ENCODE data around the gene FGF12. TPM values are rescaled to one million over a fixed set of nuclear protein-coding genes. Genes with fewer than 3 reads are reported as not detected.
A peak's percentile ranks its signal among the peaks of the same experiment; 100 is the strongest.

Gene FGF12
- polyA plus RNA-seq, 2 of the 4 experiments (the other 2 are of a cell fraction) = 0.63 to 1.1 TPM

- peak; percentile 52 to 62; a peak in 3 of 6 replicates for ATAC-seq
- TF ChIP-seq BCL3 (IDR thresholded peaks at IDR 0.05) (no peak), HES2 (IDR thresholded peaks at IDR 0.05) (no peak), FOSB (CRISPR knock-in tag; IDR thresholded peaks at IDR 0.05) (no peak)
- H3K4me1 ChIP-seq = peaks cover 12% of the 10 kb centered on the region
- H3K27ac ChIP-seq = no peak overlapping the region
- no peaks in the 10 kb centered on the region for H3K9me3 ChIP-seq
- H3K4me3 ChIP-seq = no peak overlapping the region
- ChIA-PET CTCF (interaction anchor here (0.6 to 3.7 kb wide), 6 partner anchors 8 to 1006 kb away, joined by 3 to 16 read pairs (median 3); no protein-coding TSS in a partner anchor), POLR2A (no interaction called here)
- no peak for FAIRE-seq
- DNase-seq (ENCODE audit: low read depth in 1 of 2, low spot score in 1 of 2) = no peak
- 46% methylated on average over 2 of the region's 2 CpGs for WGBS (ENCODE audit: missing lambda C conversion rate)
- 0 out of 3 replicates have a peak overlapping the region, but pooled peaks have one; percentile 26 for H3K4me2 ChIP-seq
Observed at GRCh38 chr3:192422321-192422996, 304.9 kb downstream of the FGF12 start.

GRCh38 chr3:192419312-192419711, 308.0 kb downstream of the FGF12 start:
- peaks cover 12% of the 10 kb centered on the region for H3K4me1 ChIP-seq
- no peak for TF ChIP-seq CHD4 (IDR thresholded peaks at IDR 0.05; ENCODE audit: borderline replicate concordance)
- TF ChIP-seq JUN (IDR thresholded peaks at IDR 0.05) = no peak
- TF ChIP-seq MYC (IDR thresholded peaks at IDR 0.05; ENCODE audit: borderline replicate concordance, low read length) = no peak
- TF ChIP-seq NPAS2 (CRISPR knock-in tag; IDR thresholded peaks at IDR 0.05; ENCODE audit: borderline replicate concordance) = no peak
- TF ChIP-seq NR3C1 (IDR thresholded peaks at IDR 0.05) = no peak
- TF ChIP-seq RAD21 (conservative IDR thresholded peaks at IDR 0.05 in 1 of 2, IDR thresholded peaks at IDR 0.05 in 1 of 2) = no peak
- TF ChIP-seq FOSB (CRISPR knock-in tag; IDR thresholded peaks at IDR 0.05) = no peak
- TF ChIP-seq POLR2AphosphoS2 (conservative IDR thresholded peaks at IDR 0.05; ENCODE audit: low read length) = no peak
- no peak for TF ChIP-seq HDAC2 (IDR thresholded peaks at IDR 0.05)
- CTCF ChIA-PET = no interaction called here
- no peak overlapping the region for H3K4me2 ChIP-seq
- H3K27ac ChIP-seq = no peak overlapping the region
- ATAC-seq (no peak), FAIRE-seq (no peak), DNase-seq (ENCODE audit: low read depth in 1 of 2, low spot score in 1 of 2) (no peak)
- no peaks in the 10 kb centered on the region for H3K9me3 ChIP-seq
- 84% methylated on average over 1 of the region's 1 CpG for WGBS (ENCODE audit: missing lambda C conversion rate)
- POLR2A ChIA-PET = no interaction called here
- no peak overlapping the region for H3K4me3 ChIP-seq

- Histone ChIP-seq H3K9me3 (no peaks in the 10 kb centered on the region), H3K4me1 (peaks cover 17% of the 10 kb centered on the region), H3K4me2 (no peak overlapping the region), H3K27ac (no peak overlapping the region), H3K4me3 (no peak overlapping the region)
- ATAC-seq (no peak), FAIRE-seq (no peak), DNase-seq (ENCODE audit: low read depth in 1 of 2, low spot score in 1 of 2) (no peak)
- ChIA-PET CTCF (no interaction called here), POLR2A (no interaction called here)
- TF ChIP-seq TFCP2L1 (CRISPR knock-in tag; IDR thresholded peaks at IDR 0.05) = no peak
- no peak for TF ChIP-seq POLR2A (IDR thresholded peaks at IDR 0.05; ENCODE audit: low read length)
Observed at GRCh38 chr3:192417559-192418055, 309.7 kb downstream of the FGF12 start.

GRCh38 chr3:192417017-192417416, 310.3 kb downstream of the FGF12 start:
- CTCF ChIA-PET = no interaction called here
- POLR2A ChIA-PET = no interaction called here
- no peak for FAIRE-seq

More at GRCh38 chr3:192417017-192417416, 310.3 kb downstream of the FGF12 start:
- no peak overlapping the region for H3K27ac ChIP-seq
- ATAC-seq (no peak), DNase-seq (ENCODE audit: low read depth in 1 of 2, low spot score in 1 of 2) (no peak)
- no peaks in the 10 kb centered on the region for H3K9me3 ChIP-seq
- H3K4me3 ChIP-seq = no peak overlapping the region
- TF ChIP-seq CTCF (IDR thresholded peaks at IDR 0.05) (no peak), CBX8 (IDR thresholded peaks at IDR 0.05) (no peak), REST (IDR thresholded peaks at IDR 0.05) (no peak), CBX2 (IDR thresholded peaks at IDR 0.05; ENCODE audit: borderline replicate concordance, low read depth) (no peak), RNF2 (IDR thresholded peaks at IDR 0.05; ENCODE audit: borderline replicate concordance, low read depth) (no peak), BCL3 (IDR thresholded peaks at IDR 0.05) (no peak), RFX5 (IDR thresholded peaks at IDR 0.05) (no peak), HOXB13 (CRISPR knock-in tag; IDR thresholded peaks at IDR 0.05; ENCODE audit: low read depth) (no peak), MAX (IDR thresholded peaks at IDR 0.05) (no peak), NR3C1 (IDR thresholded peaks at IDR 0.05) (no peak), TP53 (CRISPR knock-in tag; IDR thresholded peaks at IDR 0.05) (no peak)
- H3K4me2 ChIP-seq = no peak overlapping the region
- WGBS (ENCODE audit: missing lambda C conversion rate) = 68% methylated on average over 2 of the region's 2 CpGs
- H3K4me1 ChIP-seq = peaks cover 11% of the 10 kb centered on the region; the same call in 2 of the 3 replicates

Measured in A549 (cell line).